ENCODE measurements around the gene CDC42EP5.
"Not testable (repeated sequence)": the region's sequence is repeated elsewhere in the genome, so short reads cannot be mapped to it uniquely, and the experiment has no call there.

The CDC42EP5 gene

GRCh38 chr19:54473071-54473891 is at the start of gene CDC42EP5:
CDC42EP5 (minus strand) TSS chr19:54473296; CDS start chr19:54465547, 7,749 bp downstream.
- Mint-ChIP-seq H3K4me3 (no peak within 1 kb of the TSS), H3K9me3 (no peaks in the 10 kb centered on the region), H3K27ac (no peak within 1 kb of the TSS), H3K4me1 (peaks cover 19% of the 10 kb centered on the region), H3K27me3 (peaks cover 25% of the 10 kb centered on the region), H3K36me3 (no peaks in the 10 kb centered on the region)
- peak; percentile 33 for ATAC-seq (ENCODE audit: low read depth)
- no peak for DNase-seq (ENCODE audit: low spot score in 2 of 2)

- Mint-ChIP-seq H3K4me3 (no peak overlapping the region), H3K27me3 (peaks cover 26% of the 10 kb centered on the region), H3K27ac (no peak overlapping the region), H3K9me3 (peaks cover 3% of the 10 kb centered on the region), H3K36me3 (no peaks in the 10 kb centered on the region), H3K4me1 (peaks cover 22% of the 10 kb centered on the region)
- DNase-seq (ENCODE audit: low spot score in 2 of 2) (no peak), ATAC-seq (ENCODE audit: low read depth) (no peak)
Observed at GRCh38 chr19:54521860-54522513, 48.9 kb upstream of the CDC42EP5 start.

GRCh38 chr19:54521022-54521859 is 48.1 kb upstream of the CDC42EP5 start:
- no peak for DNase-seq (ENCODE audit: low spot score in 2 of 2)
- Mint-ChIP-seq H3K36me3 (no peaks in the 10 kb centered on the region), H3K27ac (no peak overlapping the region), H3K27me3 (peaks cover 22% of the 10 kb centered on the region), H3K4me1 (peaks cover 22% of the 10 kb centered on the region), H3K9me3 (peaks cover 3% of the 10 kb centered on the region), H3K4me3 (peak overlapping the region; percentile 4)
- ATAC-seq (ENCODE audit: low read depth), result peak; percentile 15

- Mint-ChIP-seq H3K4me3 (peak overlapping the region; percentile 16), H3K27ac (no peak overlapping the region), H3K9me3 (peaks cover 2% of the 10 kb centered on the region), H3K27me3 (peaks cover 24% of the 10 kb centered on the region), H3K4me1 (peaks cover 22% of the 10 kb centered on the region), H3K36me3 (no peaks in the 10 kb centered on the region)
- ATAC-seq (ENCODE audit: low read depth) (no peak), DNase-seq (ENCODE audit: low spot score in 2 of 2) (no peak)
Observed at GRCh38 chr19:54518844-54519243, 45.7 kb upstream of the CDC42EP5 start.

- Mint-ChIP-seq H3K36me3 (no peaks in the 10 kb centered on the region), H3K4me3 (no peak overlapping the region), H3K9me3 (peaks cover 2% of the 10 kb centered on the region), H3K27me3 (peaks cover 30% of the 10 kb centered on the region), H3K27ac (no peak overlapping the region), H3K4me1 (peaks cover 22% of the 10 kb centered on the region)
- DNase-seq (ENCODE audit: low spot score in 2 of 2), result peak; percentile 40 to 59
- ATAC-seq (ENCODE audit: low read depth), result peak; percentile 68
Observed at GRCh38 chr19:54517483-54517882, 44.4 kb upstream of the CDC42EP5 start.

- no peak for DNase-seq (ENCODE audit: low spot score in 2 of 2)
- peaks cover 2% of the 10 kb centered on the region for H3K9me3 Mint-ChIP-seq
- no peaks in the 10 kb centered on the region for H3K36me3 Mint-ChIP-seq
- no peak for ATAC-seq (ENCODE audit: low read depth)
- H3K4me3 Mint-ChIP-seq, result no peak overlapping the region
- H3K27me3 Mint-ChIP-seq, result peaks cover 23% of the 10 kb centered on the region
- no peak overlapping the region for H3K27ac Mint-ChIP-seq
- H3K4me1 Mint-ChIP-seq, result peaks cover 5% of the 10 kb centered on the region
Observed at GRCh38 chr19:54515156-54515555, 42.1 kb upstream of the CDC42EP5 start.

GRCh38 chr19:54509200-54509940 is 36.3 kb upstream of the CDC42EP5 start:
- H3K9me3 Mint-ChIP-seq; H3K27ac Mint-ChIP-seq; DNase-seq (ENCODE audit: low spot score in 2 of 2); H3K4me3 Mint-ChIP-seq; H3K36me3 Mint-ChIP-seq: not testable (repeated sequence)
- peak; percentile 95 for ATAC-seq (ENCODE audit: low read depth)
- Mint-ChIP-seq H3K27me3 (peaks cover 30% of the 10 kb centered on the region), H3K4me1 (peaks cover 14% of the 10 kb centered on the region)

- H3K9me3 Mint-ChIP-seq; H3K36me3 Mint-ChIP-seq; H3K27ac Mint-ChIP-seq; H3K4me3 Mint-ChIP-seq; DNase-seq (ENCODE audit: low spot score in 2 of 2); ATAC-seq (ENCODE audit: low read depth): not testable (repeated sequence)
- Mint-ChIP-seq H3K4me1 (peaks cover 14% of the 10 kb centered on the region), H3K27me3 (peaks cover 31% of the 10 kb centered on the region)
Observed at GRCh38 chr19:54508487-54508886, 35.4 kb upstream of the CDC42EP5 start.

GRCh38 chr19:54507824-54508223 is 34.7 kb upstream of the CDC42EP5 start:
- peaks cover 14% of the 10 kb centered on the region for H3K4me1 Mint-ChIP-seq
- no peaks in the 10 kb centered on the region for H3K36me3 Mint-ChIP-seq
- no peak overlapping the region for H3K27ac Mint-ChIP-seq
- peaks cover 27% of the 10 kb centered on the region for H3K27me3 Mint-ChIP-seq
- ATAC-seq (ENCODE audit: low read depth) (no peak), DNase-seq (ENCODE audit: low spot score in 2 of 2) (no peak)
- peaks cover 2% of the 10 kb centered on the region for H3K9me3 Mint-ChIP-seq
- no peak overlapping the region for H3K4me3 Mint-ChIP-seq

- H3K27ac Mint-ChIP-seq; H3K4me3 Mint-ChIP-seq; H3K36me3 Mint-ChIP-seq; DNase-seq (ENCODE audit: low spot score in 2 of 2); H3K9me3 Mint-ChIP-seq: not testable (repeated sequence)
- peak; percentile 66 for ATAC-seq (ENCODE audit: low read depth)
- Mint-ChIP-seq H3K4me1 (peaks cover 14% of the 10 kb centered on the region), H3K27me3 (peaks cover 22% of the 10 kb centered on the region)
Observed at GRCh38 chr19:54507038-54507717, 34.1 kb upstream of the CDC42EP5 start.

GRCh38 chr19:54506079-54506478 is 33.0 kb upstream of the CDC42EP5 start:
- Mint-ChIP-seq H3K27me3 (peaks cover 20% of the 10 kb centered on the region), H3K36me3 (no peaks in the 10 kb centered on the region), H3K4me3 (no peak overlapping the region), H3K27ac (no peak overlapping the region), H3K9me3 (peaks cover 2% of the 10 kb centered on the region), H3K4me1 (peaks cover 14% of the 10 kb centered on the region)
- ATAC-seq (ENCODE audit: low read depth) (no peak), DNase-seq (ENCODE audit: low spot score in 2 of 2) (no peak)

GRCh38 chr19:54505542-54505941 is 32.4 kb upstream of the CDC42EP5 start:
- H3K9me3 Mint-ChIP-seq; H3K4me3 Mint-ChIP-seq; H3K36me3 Mint-ChIP-seq; H3K27ac Mint-ChIP-seq; ATAC-seq (ENCODE audit: low read depth); DNase-seq (ENCODE audit: low spot score in 2 of 2): not testable (repeated sequence)
- Mint-ChIP-seq H3K4me1 (peaks cover 14% of the 10 kb centered on the region), H3K27me3 (peaks cover 22% of the 10 kb centered on the region)

- peaks cover 10% of the 10 kb centered on the region for H3K4me1 Mint-ChIP-seq
Observed at GRCh38 chr19:54502518-54503048, 29.5 kb upstream of the CDC42EP5 start, which contains the start of gene LAIR2. LAIR2 (plus strand) TSS chr19:54502831; CDS start chr19:54502919, 88 bp downstream.

More at GRCh38 chr19:54502518-54503048, 29.5 kb upstream of the CDC42EP5 start, which contains the start of gene LAIR2:
- H3K9me3 Mint-ChIP-seq, result peaks cover 2% of the 10 kb centered on the region
- H3K4me3 Mint-ChIP-seq, result no peak within 1 kb of the TSS
- ATAC-seq (ENCODE audit: low read depth) (no peak), DNase-seq (ENCODE audit: low spot score in 2 of 2) (no peak)
- no peak within 1 kb of the TSS for H3K27ac Mint-ChIP-seq
- no peaks in the 10 kb centered on the region for H3K36me3 Mint-ChIP-seq
- peaks cover 18% of the 10 kb centered on the region for H3K27me3 Mint-ChIP-seq

Data from memory B cell (primary cell).